Caco-2 (cell line): ENCODE data around the gene TLE2. TPM values are rescaled to one million over a fixed set of nuclear protein-coding genes. Genes with fewer than 3 reads are reported as not detected.

Experiments
- BruUV-seq: library from RNA; stranded (reverse); fragments of 400-500 nt; replicated peaks from 2 replicates; lab custom pipeline; 2021; lab: Mats Ljungman, UMichigan
- CTCF ChIA-PET: fragments of 300-600 bp; sonication (Branson Sonifier 250); formaldehyde crosslinking; loops from one replicate; lab custom pipeline; 2022; ENCODE audit warnings: antibody characterized with exemption; lab: Charles Lee
- POLR2A ChIA-PET: fragments of 300-600 bp; sonication (Branson Sonifier 250); formaldehyde crosslinking; loops from one replicate; lab custom pipeline; 2022; ENCODE audit warnings: antibody characterized with exemption; lab: Charles Lee
- DNase-seq, 2 experiments: peaks; one replicate each; pipeline versions ENCODE4 v3.0.0 to v3.0.0-alpha.2; 2020 to 2022
- H3K27me3 ChIP-seq: replicated peaks from 2 replicates; pipeline ENCODE4 v1.6.0; 2011; ENCODE audit warnings: low read length; ENCODE audit not compliant: control insufficient read depth, insufficient read depth
- H3K36me3 ChIP-seq: 2 replicates; pipeline ENCODE4 v1.5.1; 2011; ENCODE audit warnings: low read length; ENCODE audit not compliant: control insufficient read depth, insufficient read depth
- H3K4me1 ChIP-seq: fragments of 250-450 bp; sonication (Bioruptor Pico); 2 replicates; pipeline ENCODE4 v1.5.1; 2020; ENCODE audit warnings: mild to moderate bottlenecking
- H3K4me3 ChIP-seq: 2 replicates; pipeline ENCODE4 v1.5.1; 2011; ENCODE audit warnings: low read depth, mild to moderate bottlenecking, control low read depth, low read length
- H3K9me3 ChIP-seq: fragments of 250-450 bp; sonication (Bioruptor Pico); 2 replicates; pipeline ENCODE4 v1.5.1; 2020; ENCODE audit warnings: mild to moderate bottlenecking, moderate library complexity
- H3K27ac Mint-ChIP-seq: one replicate; pipeline ENCODE4 v1.8.0; 2022; ENCODE audit warnings: mixed read lengths; ENCODE audit not compliant: unreplicated experiment
- H3K27me3 Mint-ChIP-seq: one replicate; pipeline ENCODE4 v1.8.0; 2022; ENCODE audit warnings: mixed read lengths; ENCODE audit not compliant: insufficient read depth, unreplicated experiment
- H3K36me3 Mint-ChIP-seq: one replicate; pipeline ENCODE4 v1.8.0; 2022; ENCODE audit warnings: mild to moderate bottlenecking, mixed read lengths; ENCODE audit not compliant: insufficient read depth, unreplicated experiment
- H3K4me1 Mint-ChIP-seq: one replicate; pipeline ENCODE4 v1.8.0; 2022; ENCODE audit warnings: low read depth, mixed read lengths; ENCODE audit not compliant: unreplicated experiment
- H3K4me3 Mint-ChIP-seq: one replicate; pipeline ENCODE4 v1.8.0; 2022; ENCODE audit warnings: mild to moderate bottlenecking, moderate library complexity, mixed read lengths; ENCODE audit not compliant: unreplicated experiment
- H3K9me3 Mint-ChIP-seq: one replicate; pipeline ENCODE4 v1.8.0; 2022; ENCODE audit warnings: mixed read lengths; ENCODE audit not compliant: unreplicated experiment
- CTCF ChIP-seq, 2 experiments: fragments of 200-600 bp in 1 of 2; IDR thresholded peaks; 1 replicate in 1 of 2; 2 replicates in 1 of 2; pipeline versions ENCODE4 v1.5.1 to v1.8.0; 2011 to 2022; ENCODE audit warnings: antibody characterized with exemption in 1 of 2, control low read depth in 1 of 2, inconsistent platforms in 1 of 2, low read depth in 1 of 2, low read length in 1 of 2, mild to moderate bottlenecking in 1 of 2, moderate library complexity in 1 of 2; ENCODE audit not compliant: insufficient read depth in 1 of 2, severe bottlenecking in 1 of 2, unreplicated experiment in 1 of 2
- intact Hi-C: fragments of 100-400 bp; cut with micrococcal nuclease; formaldehyde crosslinking; loops from one replicate; pipeline ENCODE4 v1.10.0; 2022; ENCODE audit not compliant: unreplicated experiment
- total RNA-seq: library from RNA; stranded (reverse); gene quantifications from 2 replicates; pipeline ENCODE4 v1.2.3, GENCODE V29; 2022

TLE2 gene
- total RNA-seq, 1 experiment from 2014 or later: 31.3 TPM

- Mint-ChIP-seq H3K4me3 (no peak overlapping the region), H3K9me3 (no peaks in the 10 kb centered on the region), H3K27ac (no peak overlapping the region), H3K27me3 (no peaks in the 10 kb centered on the region), H3K36me3 (no peaks in the 10 kb centered on the region), H3K4me1 (peaks cover 12% of the 10 kb centered on the region)
- no peaks in the 10 kb centered on the region for H3K27me3 ChIP-seq
- BruUV-seq: no TSS peak
- H3K36me3 ChIP-seq: no peaks in the 10 kb centered on the region
- no peak for DNase-seq
- intact Hi-C loops: no loop called here
- TF ChIP-seq CTCF (IDR thresholded peaks at IDR 0.05; ENCODE audit: insufficient read depth in 1 of 2, low read depth in 1 of 2, low read length in 1 of 2, severe bottlenecking in 1 of 2, unreplicated experiment in 1 of 2): no peak
- ChIA-PET POLR2A (no interaction called here), CTCF (no interaction called here)
- no peaks in the 10 kb centered on the region; the same call in 1 of the 2 replicates for H3K4me1 ChIP-seq
- no peaks in the 10 kb centered on the region for H3K9me3 ChIP-seq
- no peak overlapping the region for H3K4me3 ChIP-seq
Observed at GRCh38 chr19:3020321-3020960, 8.6 kb downstream of the TLE2 start.

- no peaks in the 10 kb centered on the region for H3K36me3 Mint-ChIP-seq
Observed at GRCh38 chr19:3019211-3019854, 9.7 kb downstream of the TLE2 start.

GRCh38 chr19:3017923-3018322 is 11.2 kb downstream of the TLE2 start:
- no peaks in the 10 kb centered on the region for H3K9me3 ChIP-seq
- no TSS peak for BruUV-seq
- no peak overlapping the region for H3K4me3 ChIP-seq
- POLR2A ChIA-PET: no interaction called here
- no peak for TF ChIP-seq CTCF (IDR thresholded peaks at IDR 0.05; ENCODE audit: insufficient read depth in 1 of 2, low read depth in 1 of 2, low read length in 1 of 2, severe bottlenecking in 1 of 2, unreplicated experiment in 1 of 2)
- intact Hi-C loops: no loop called here
- H3K27ac Mint-ChIP-seq: no peak overlapping the region
- H3K4me1 Mint-ChIP-seq: peaks cover 6% of the 10 kb centered on the region
- no peaks in the 10 kb centered on the region for H3K36me3 Mint-ChIP-seq
- no peaks in the 10 kb centered on the region for H3K9me3 Mint-ChIP-seq
- no peaks in the 10 kb centered on the region for H3K4me1 ChIP-seq
- H3K36me3 ChIP-seq: no peaks in the 10 kb centered on the region
- CTCF ChIA-PET: no interaction called here
- no peak overlapping the region for H3K4me3 Mint-ChIP-seq
- no peaks in the 10 kb centered on the region for H3K27me3 Mint-ChIP-seq
- H3K27me3 ChIP-seq: no peaks in the 10 kb centered on the region
- no peak for DNase-seq

More at GRCh38 chr19:3019211-3019854, 9.7 kb downstream of the TLE2 start:
- Histone ChIP-seq H3K4me3 (no peak overlapping the region), H3K36me3 (no peaks in the 10 kb centered on the region), H3K27me3 (no peaks in the 10 kb centered on the region), H3K4me1 (no peaks in the 10 kb centered on the region; the same call in 1 of the 2 replicates), H3K9me3 (no peaks in the 10 kb centered on the region)
- Mint-ChIP-seq H3K27me3 (no peaks in the 10 kb centered on the region), H3K9me3 (no peaks in the 10 kb centered on the region), H3K27ac (no peak overlapping the region), H3K4me3 (no peak overlapping the region), H3K4me1 (peaks cover 12% of the 10 kb centered on the region)
- ChIA-PET POLR2A (no interaction called here), CTCF (no interaction called here)
- DNase-seq: no peak
- no TSS peak for BruUV-seq
- intact Hi-C loops: no loop called here
- TF ChIP-seq CTCF (IDR thresholded peaks at IDR 0.05; ENCODE audit: insufficient read depth in 1 of 2, low read depth in 1 of 2, low read length in 1 of 2, severe bottlenecking in 1 of 2, unreplicated experiment in 1 of 2): no peak
